ENCODE measurements around the gene MAP4K2. TPM values are rescaled to one million over a fixed set of nuclear protein-coding genes. Genes with fewer than 3 reads are reported as not detected.

The MAP4K2 gene
- total and polyA plus RNA-seq, 9 of the 15 experiments (the other 6 are each of a cell fraction or from before 2014, with no cell fraction given) = 0.13 to 14.5 (median 7.3) TPM

- TF ChIP-seq ATF3 (IDR thresholded peaks at IDR 0.05) (no peak; the same call in 1 of the 2 replicates), ATF3 (CRISPR knock-in tag; conservative IDR thresholded peaks at IDR 0.05) (no peak), ATF7 (IDR thresholded peaks at IDR 0.05) (peak; percentile 54; the same call in 1 of the 2 replicates), ARNT (IDR thresholded peaks at IDR 0.05) (no peak), TRIM24 (IDR thresholded peaks at IDR 0.05) (0 out of 4 replicates have a peak, but pooled peaks of 1 of the 2 experiments have one; percentile 15), HDGF (IDR thresholded peaks at IDR 0.05) (peak; percentile 57; the same call in 1 of the 2 replicates), FOS (IDR thresholded peaks at IDR 0.05; ENCODE audit: extremely low read depth, insufficient read length) (no peak), MAFK (IDR thresholded peaks at IDR 0.05; ENCODE audit: low read length) (no peak), CHD4 (IDR thresholded peaks at IDR 0.05; ENCODE audit: insufficient read depth, insufficient replicate concordance, low read depth, low read length, poor library complexity, severe bottlenecking) (no peak), ZNF699 (CRISPR knock-in tag; IDR thresholded peaks at IDR 0.05; ENCODE audit: insufficient replicate concordance) (no peak), VEZF1 (CRISPR knock-in tag; IDR thresholded peaks at IDR 0.05) (peak; percentile 82), JUN (IDR thresholded peaks at IDR 0.05; ENCODE audit: borderline replicate concordance, low read depth, low read length) (peak; percentile 49; the same call in 1 of the 2 replicates), JUN (CRISPR knock-in tag; IDR thresholded peaks at IDR 0.05; ENCODE audit: borderline replicate concordance) (0 out of 2 replicates have a peak, but pooled peaks have one; percentile 43), MTA1 (IDR thresholded peaks at IDR 0.05; ENCODE audit: borderline replicate concordance) (peak; percentile 40; the same call in 1 of the 2 replicates), ZNF408 (CRISPR knock-in tag; IDR thresholded peaks at IDR 0.05; ENCODE audit: low read depth) (no peak), XRCC5 (IDR thresholded peaks at IDR 0.05; ENCODE audit: low read depth, low read length) (peak; percentile 83), HIVEP1 (CRISPR knock-in tag; IDR thresholded peaks at IDR 0.05) (0 out of 2 replicates have a peak, but pooled peaks have one; percentile 67), NFATC3 (IDR thresholded peaks at IDR 0.05) (no peak), CTCF (IDR thresholded peaks at IDR 0.05 in 2 of 3, conservative IDR thresholded peaks at IDR 0.05 in 1 of 3; ENCODE audit: insufficient read depth in 2 of 3, low read depth in 1 of 3, low read length in 3 of 3) (peak; percentile 94 to 99 (median 98)), ZFX (CRISPR knock-in tag; IDR thresholded peaks at IDR 0.05) (peak; percentile 55)
- TF ChIP-seq, protein P1, sequence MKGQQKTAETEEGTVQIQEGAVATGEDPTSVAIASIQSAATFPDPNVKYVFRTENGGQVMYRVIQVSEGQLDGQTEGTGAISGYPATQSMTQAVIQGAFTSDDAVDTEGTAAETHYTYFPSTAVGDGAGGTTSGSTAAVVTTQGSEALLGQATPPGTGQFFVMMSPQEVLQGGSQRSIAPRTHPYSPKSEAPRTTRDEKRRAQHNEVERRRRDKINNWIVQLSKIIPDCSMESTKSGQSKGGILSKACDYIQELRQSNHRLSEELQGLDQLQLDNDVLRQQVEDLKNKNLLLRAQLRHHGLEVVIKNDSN (CRISPR knock-in tag; IDR thresholded peaks at IDR 0.05) = peak; percentile 63
- TF ChIP-seq, protein P2, sequence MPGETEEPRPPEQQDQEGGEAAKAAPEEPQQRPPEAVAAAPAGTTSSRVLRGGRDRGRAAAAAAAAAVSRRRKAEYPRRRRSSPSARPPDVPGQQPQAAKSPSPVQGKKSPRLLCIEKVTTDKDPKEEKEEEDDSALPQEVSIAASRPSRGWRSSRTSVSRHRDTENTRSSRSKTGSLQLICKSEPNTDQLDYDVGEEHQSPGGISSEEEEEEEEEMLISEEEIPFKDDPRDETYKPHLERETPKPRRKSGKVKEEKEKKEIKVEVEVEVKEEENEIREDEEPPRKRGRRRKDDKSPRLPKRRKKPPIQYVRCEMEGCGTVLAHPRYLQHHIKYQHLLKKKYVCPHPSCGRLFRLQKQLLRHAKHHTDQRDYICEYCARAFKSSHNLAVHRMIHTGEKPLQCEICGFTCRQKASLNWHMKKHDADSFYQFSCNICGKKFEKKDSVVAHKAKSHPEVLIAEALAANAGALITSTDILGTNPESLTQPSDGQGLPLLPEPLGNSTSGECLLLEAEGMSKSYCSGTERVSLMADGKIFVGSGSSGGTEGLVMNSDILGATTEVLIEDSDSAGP (CRISPR knock-in tag; IDR thresholded peaks at IDR 0.05) = 0 out of 2 replicates have a peak, but pooled peaks have one; percentile 71
Observed at GRCh38 chr11:64846998-64847666, 44.1 kb upstream of the MAP4K2 start (continued).

All from K562 (cell line).